SIG-M5 treated with dmso at 0.1 percent for 504 hours (cell line): ENCODE measurements around the gene RRAGC.
"Not testable (repeated sequence)": the region's sequence is repeated elsewhere in the genome, so short reads cannot be mapped to it uniquely, and the experiment has no call there.

ENCODE experiments used
- DNase-seq: peaks from one replicate; lab custom pipeline; 2025; ENCODE audit not compliant: unreplicated experiment; lab: John Stamatoyannopoulos, UW

Gene RRAGC

GRCh38 chr1:38817267-38818174 lies 42.1 kb downstream of the RRAGC start:
- no peak for DNase-seq

GRCh38 chr1:38815903-38816627 lies 43.5 kb downstream of the RRAGC start:
- no peak for DNase-seq

DNA sequence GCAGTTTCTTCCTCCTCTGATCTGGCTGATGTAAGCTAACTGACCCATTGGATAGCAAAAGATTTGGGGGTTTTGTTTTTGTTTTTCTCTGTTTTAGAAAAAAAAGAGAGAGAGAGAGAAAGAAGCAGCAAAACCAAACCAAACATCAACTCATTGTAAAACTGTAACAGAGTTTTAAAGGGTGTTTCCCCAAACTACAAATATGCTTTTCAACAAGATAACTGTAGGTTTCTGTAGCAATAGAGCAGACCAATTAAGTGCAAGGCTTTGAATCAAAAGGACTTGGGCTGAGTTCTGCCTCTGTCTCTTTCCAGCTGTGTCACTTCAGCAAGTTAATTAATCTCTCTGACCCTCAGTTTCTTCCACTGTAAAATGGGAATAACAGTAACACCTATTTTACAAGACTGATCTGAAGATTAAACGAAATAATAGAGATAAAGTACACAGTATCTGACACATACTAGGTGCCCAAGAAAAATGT lies 44.5 kb downstream of the RRAGC start:
- no peak for DNase-seq

GRCh38 chr1:38814444-38814983 lies 45.1 kb downstream of the RRAGC start:
- DNase-seq = no peak

- no peak for DNase-seq
These were observed 46.6 kb downstream of the RRAGC start for GRCh38 chr1:38812981-38813380.

DNA sequence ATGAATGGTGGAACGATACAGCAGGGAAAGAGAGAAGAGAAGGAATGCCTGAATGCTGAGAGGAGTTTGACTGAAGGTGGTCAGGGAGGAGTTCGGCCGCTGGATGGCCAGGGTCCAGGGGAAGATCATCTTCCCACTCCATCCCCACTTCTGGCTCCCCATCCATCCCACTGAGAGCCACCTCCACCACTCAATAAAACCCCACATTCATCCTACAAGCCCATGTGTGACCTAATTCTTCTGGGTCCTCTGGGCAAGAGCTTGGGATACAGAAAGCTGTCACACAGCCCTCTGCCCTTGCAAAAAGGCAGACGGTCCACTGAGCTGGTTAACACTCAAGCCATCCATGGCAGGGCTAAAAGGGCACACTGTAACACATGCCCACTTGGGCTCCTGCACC lies 48.1 kb downstream of the RRAGC start:
- DNase-seq = not testable (repeated sequence)

GRCh38 chr1:38806090-38806489 lies 53.5 kb downstream of the RRAGC start:
- no peak for DNase-seq

- DNase-seq = no peak
These were observed 54.5 kb downstream of the RRAGC start for GRCh38 chr1:38805036-38805435.

GRCh38 chr1:38804062-38804886 lies 55.3 kb downstream of the RRAGC start:
- DNase-seq = no peak

DNA sequence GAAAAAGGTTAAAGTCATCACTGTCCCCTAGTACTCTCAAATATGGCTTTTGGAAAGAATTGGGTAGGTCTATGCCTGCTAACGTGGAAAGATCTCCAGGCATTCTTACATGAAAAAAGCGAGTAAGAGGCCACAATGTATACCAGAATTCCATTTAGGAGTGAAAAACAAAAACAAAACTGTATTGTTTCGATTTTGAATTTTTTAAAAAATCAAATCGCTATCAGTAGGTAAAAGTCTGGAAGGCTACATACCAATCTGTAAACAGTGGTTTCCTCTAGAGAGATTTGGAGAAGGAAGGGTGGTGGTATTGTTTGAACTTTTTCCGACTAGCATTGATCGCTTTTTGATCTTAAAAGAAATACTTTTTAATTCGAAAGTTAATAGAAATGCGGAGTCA lies 55.9 kb downstream of the RRAGC start:
- DNase-seq = no peak

DNA sequence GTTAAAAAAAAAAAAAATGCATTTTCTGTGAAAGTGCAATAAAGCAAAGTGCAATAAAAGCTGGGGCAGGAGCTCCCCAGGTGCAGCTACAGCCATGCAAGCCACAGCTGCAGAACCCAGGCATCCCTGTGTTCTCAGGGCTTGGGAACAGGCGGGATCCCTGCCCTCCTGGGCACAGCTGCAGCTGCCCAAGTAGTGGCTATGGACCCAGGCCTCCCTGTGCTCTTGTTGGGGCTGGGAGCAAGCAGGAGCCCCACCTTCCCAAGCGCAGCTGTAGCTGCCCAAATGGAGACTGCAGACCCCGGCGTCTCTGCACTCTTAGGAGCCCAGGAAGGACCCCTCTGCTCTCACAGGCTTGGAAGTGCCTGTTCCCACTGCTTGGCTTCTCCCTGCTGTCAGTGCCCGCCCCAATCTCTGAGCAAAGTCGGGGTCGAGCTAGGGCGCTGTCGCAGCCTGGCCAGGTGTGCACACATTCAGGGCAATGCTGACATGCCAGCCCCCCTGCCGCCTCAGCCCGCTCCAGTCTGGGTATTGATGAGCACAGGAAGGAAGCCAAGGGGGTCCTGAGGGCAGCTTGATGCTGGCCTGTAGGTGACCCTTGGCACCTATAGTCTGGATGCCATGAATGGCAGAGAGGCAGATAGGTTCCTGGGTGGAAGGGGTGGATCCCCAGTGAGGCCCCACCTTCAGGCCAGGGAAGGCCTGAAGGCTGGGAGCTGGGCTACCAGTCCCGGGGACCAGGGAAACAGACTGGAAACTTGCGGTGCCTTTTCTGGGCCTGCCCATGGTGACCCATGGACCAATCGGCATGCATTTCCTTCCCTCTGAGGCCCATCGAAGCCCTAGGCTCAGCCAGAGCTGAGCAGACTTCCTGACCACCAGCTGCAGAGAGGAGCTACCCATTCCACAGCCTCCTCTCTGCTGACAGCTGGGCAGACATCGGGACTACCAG lies 58.6 kb downstream of the RRAGC start:
- no peak for DNase-seq

GRCh38 chr1:38793299-38793698 lies 66.3 kb downstream of the RRAGC start:
- no peak for DNase-seq

DNA sequence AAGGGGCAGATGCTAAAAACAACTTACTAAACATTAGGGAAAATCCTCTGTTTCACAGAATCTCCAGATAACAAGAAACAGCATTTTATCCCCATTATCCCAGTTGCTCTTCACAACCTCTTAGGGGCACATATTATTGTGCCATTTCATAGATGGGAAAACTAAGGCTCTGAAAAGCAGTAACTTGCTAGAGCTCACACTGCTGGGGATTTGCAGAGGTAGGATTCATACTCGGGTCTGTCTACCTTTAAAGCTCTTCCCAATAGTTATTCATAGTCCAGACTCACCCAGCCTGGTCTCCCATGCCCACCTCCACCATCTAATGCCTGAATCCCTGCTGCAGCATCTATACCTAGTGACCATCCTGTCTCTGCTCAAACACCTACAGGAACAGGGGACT lies 67.7 kb downstream of the RRAGC start:
- DNase-seq = no peak

DNA sequence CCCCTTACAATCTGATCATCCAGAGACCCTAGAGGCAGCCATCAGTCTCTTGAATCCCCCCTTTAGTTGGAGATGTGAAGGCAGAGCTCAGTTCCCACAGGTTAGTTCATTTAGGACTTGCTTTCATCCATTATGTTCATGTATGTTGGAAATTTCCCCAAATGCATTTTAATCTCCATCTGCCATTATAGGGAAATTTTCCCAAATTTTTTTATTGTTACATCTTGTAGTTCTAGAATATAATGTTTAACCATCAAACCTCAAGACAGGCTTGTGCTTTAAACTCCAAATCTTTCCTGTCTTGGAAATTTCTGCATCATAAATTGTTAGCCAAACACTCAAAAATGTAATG lies 68.4 kb downstream of the RRAGC start:
- no peak for DNase-seq

DNA sequence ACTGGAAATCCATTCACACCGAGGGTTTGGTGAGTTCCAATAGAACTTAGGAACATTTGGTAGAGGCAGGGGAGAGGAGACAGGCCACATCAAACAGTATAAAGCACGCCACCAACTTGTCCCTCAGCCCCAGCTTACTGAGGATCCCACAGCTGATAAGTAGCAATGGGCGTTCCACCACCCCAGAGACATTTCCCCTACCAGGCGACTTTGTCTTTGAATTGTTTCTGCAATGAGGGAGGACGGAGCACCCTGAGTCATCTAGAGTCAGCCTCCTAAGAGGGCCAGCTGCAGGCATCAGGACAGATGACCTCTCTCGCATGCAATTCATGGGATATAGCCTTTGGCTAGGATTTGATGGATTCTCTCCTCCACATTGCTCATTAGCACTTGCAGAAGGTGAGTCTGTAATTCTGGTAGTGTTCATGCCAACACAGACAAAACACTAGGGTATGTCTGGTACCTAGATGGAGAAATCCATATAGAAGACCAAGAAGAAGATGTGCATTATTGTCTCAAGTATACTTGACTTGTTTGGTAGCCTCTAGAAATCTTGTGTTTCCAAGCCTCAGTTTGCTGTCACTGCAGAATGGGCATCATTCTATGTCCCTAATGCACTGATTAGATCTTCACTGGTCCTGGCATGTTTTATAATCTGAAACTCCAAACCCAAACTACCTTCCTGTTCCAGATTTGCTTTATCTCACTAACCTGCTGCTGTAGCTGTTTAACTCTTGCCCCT lies 69.0 kb downstream of the RRAGC start:
- no peak for DNase-seq

DNA sequence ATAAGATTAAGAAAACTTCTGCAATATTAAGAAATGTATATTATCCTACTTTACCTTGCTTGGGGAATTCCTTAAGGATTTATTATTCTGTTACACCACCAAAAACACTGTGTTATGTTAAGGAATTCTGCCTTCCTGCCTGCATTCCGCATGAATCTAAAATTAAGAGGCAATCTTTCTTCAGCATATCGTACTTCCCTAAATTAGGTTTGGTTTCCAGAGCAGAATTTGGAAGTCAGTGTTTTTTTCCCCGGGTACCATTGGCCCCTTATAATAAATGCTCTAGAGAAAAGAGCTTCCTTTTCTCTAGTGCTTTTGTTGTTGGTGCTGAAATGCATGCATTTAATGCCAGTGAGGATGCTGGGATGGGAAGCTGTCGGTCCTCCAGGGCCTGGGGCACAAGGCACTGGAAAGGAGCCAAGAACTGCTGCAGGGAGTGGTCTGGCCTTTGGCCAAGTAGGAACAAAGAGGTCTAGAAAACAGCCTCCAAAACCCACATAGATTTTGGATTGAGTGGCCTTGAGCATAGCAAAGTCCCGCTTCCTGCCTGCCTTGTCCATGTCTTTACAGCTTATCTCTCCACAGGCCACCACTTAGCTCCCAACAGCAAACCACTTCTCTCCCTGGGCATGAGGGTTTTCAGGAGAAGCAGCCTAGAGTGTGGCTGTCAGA lies 69.9 kb downstream of the RRAGC start:
- no peak for DNase-seq

GRCh38 chr1:38788341-38789336 lies 70.9 kb downstream of the RRAGC start:
- DNase-seq = no peak
